Stimulated activated CD8-positive, alpha-beta memory T cell treated with anti-CD3 and anti-CD28 coated beads, Interleukin-15, amount 100 ng/mL, for 4 hours (primary cell): Measurements from ENCODE around the gene DOK5.

Experiments used
- DNase-seq, 2 donors: peaks; one replicate each; pipeline ENCODE4 v3.0.0-alpha.2; 2020; ENCODE audit warnings: low read depth in 2 of 2

Gene DOK5

GRCh38 chr20:54611708-54612412, 136.5 kb downstream of the DOK5 start:
- no peak for DNase-seq

GRCh38 chr20:54618412-54618811, 143.0 kb downstream of the DOK5 start:
- no peak for DNase-seq

- DNase-seq, result no peak
Measured at GRCh38 chr20:54619181-54619580, 143.8 kb downstream of the DOK5 start.

- no peak for DNase-seq
Measured at GRCh38 chr20:54619682-54620081, 144.3 kb downstream of the DOK5 start.

- no peak for DNase-seq
Measured at GRCh38 chr20:54620611-54621010, 145.2 kb downstream of the DOK5 start.

- no peak for DNase-seq
Measured at GRCh38 chr20:54622333-54623295, 147.2 kb downstream of the DOK5 start.

- DNase-seq, result no peak
Measured at GRCh38 chr20:54623991-54624569, 148.7 kb downstream of the DOK5 start.

GRCh38 chr20:54624706-54625390, 149.5 kb downstream of the DOK5 start:
- DNase-seq, result no peak

- DNase-seq, result no peak
Measured at GRCh38 chr20:54625497-54625896, 150.1 kb downstream of the DOK5 start.

GRCh38 chr20:54626126-54626525, 150.7 kb downstream of the DOK5 start:
- no peak for DNase-seq

- DNase-seq, result no peak
Measured at GRCh38 chr20:54629632-54630031, 154.2 kb downstream of the DOK5 start.

GRCh38 chr20:54630582-54630981, 155.2 kb downstream of the DOK5 start:
- DNase-seq, result no peak

GRCh38 chr20:54631059-54631458, 155.7 kb downstream of the DOK5 start:
- DNase-seq, result no peak

- DNase-seq, result no peak
Measured at GRCh38 chr20:54633374-54634355, 158.3 kb downstream of the DOK5 start.

GRCh38 chr20:54636575-54636974, 161.2 kb downstream of the DOK5 start:
- no peak for DNase-seq

- no peak for DNase-seq
Measured at GRCh38 chr20:54639941-54640340, 164.5 kb downstream of the DOK5 start.

- no peak for DNase-seq
Measured at GRCh38 chr20:54640800-54641199, 165.4 kb downstream of the DOK5 start.

- DNase-seq, result no peak
Measured at GRCh38 chr20:54642864-54643667, 167.7 kb downstream of the DOK5 start.

GRCh38 chr20:54643761-54644160, 168.4 kb downstream of the DOK5 start:
- DNase-seq, result no peak
